GM19455 (cell line): Measurements from ENCODE around the gene MEAF6.
"Not testable (repeated sequence)": the region's sequence is repeated elsewhere in the genome, so short reads cannot be mapped to it uniquely, and the experiment has no call there.

ENCODE experiments used
- ATAC-seq: cut with Tn5 transposase; IDR thresholded peaks from one replicate; pipeline ENCODE4 v1.9.1; 2021; ENCODE audit not compliant: unreplicated experiment

MEAF6 gene

DNA sequence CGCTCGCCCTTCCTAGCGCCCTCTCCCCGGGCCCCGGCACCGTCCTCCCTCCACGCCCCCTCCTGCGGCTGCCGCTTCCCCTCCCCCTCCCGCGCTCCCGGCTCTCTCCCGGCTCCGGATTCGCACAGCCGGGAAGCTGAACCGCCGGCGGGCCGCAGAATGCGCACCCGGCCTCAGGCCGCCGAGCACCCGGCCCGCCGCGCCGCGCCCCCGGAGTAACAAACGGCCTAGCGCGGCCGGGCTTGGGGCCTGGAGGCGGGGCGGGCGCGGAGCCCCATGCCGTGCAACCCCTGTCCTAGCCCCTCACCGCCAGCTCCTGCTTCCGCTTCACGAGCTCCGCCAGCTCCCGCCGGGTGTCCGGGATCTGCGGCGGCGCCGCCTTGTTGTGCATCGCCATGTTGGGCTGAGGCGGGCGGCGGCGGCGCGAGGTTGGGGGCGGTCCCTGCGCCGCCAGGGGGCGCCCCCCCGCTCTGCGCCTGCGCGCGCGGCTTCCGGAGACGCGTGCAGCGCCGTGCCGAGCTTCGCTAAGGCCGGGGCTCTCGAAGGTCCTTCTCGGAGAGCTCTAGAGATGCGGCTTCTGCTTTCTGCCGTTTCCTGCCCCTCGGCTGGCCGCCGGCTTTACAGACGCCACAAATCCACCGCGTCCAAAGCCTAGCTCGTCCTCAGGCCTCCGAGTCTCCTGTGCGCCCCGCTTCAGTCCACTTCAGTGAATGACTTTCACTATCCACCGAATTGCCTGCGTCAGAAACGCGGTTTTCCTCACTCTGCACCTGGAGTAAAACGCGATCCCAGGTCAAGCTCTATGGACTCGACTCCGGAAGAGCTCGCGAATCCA lies at the start of gene MEAF6:
Gene MEAF6, minus strand, starts transcription at position 417 of the 835 bp plus-strand sequence. Its CDS starts 20 bp downstream, at position 397.
- ATAC-seq, result peak; percentile 94

DNA sequence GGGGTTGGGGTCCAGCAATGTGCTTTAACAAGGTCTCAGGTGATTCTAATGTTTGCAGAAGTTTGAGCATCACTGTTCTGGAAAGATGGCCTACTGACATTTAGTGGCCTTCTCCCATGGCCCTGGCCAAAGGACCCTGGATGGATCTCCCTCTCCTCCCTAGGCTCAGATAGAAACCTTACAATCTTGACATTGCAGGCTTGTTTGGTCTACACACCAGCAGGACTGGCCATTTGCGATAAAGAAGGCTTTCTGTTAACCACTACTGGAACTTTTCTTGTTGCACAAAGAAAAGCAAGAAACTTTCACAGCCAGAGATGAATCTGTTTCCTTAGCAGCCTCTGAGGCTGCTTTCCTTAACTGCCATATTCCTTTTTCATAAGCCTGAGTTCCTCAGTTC lies 48.4 kb upstream of the MEAF6 start:
- no peak for ATAC-seq

DNA sequence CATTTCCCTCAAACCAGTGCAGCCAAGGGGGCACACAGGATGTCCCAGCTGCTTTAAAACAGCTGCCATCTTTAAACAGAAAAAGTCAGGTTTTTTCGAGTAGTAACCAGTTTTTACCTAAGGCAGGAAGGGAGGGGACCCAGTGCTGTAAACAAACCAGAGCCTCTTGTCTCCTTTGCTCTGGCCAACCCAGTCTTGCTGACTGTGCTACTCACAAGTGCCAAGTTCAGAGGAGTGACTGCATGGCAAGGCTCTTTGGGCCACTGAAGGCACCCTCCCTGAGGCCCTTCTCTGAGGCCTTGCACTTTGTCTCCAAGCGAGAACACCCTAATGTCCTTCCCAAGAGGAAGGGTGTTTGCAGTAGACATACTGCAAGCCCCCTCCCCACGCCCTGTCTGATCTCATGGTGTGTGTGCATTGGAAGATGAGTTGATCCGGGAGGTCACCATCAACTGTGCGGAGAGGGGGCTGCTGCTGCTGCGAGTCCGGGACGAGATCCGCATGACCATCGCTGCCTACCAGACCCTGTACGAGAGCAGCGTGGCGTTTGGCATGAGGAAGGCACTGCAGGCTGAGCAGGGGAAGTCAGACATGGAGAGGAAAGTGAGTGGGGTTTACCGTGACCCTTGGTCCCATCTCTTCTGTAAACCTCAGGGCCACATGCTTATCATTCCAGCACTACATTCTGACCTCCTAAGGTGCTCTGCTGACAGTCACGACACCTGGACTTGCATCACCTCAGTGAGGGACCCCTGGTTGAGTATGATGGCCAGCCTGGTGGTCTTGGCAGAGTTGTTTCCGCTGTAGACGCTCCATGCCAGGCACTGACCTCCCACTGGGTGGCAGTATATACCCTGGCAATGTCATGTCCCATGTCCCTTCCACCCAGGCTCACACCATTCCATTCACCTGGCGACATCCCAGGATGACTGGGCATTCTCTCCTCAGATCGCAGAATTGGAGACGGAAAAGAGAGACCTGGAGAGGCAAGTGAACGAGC lies 46.9 kb upstream of the MEAF6 start:
- ATAC-seq, result no peak

DNA sequence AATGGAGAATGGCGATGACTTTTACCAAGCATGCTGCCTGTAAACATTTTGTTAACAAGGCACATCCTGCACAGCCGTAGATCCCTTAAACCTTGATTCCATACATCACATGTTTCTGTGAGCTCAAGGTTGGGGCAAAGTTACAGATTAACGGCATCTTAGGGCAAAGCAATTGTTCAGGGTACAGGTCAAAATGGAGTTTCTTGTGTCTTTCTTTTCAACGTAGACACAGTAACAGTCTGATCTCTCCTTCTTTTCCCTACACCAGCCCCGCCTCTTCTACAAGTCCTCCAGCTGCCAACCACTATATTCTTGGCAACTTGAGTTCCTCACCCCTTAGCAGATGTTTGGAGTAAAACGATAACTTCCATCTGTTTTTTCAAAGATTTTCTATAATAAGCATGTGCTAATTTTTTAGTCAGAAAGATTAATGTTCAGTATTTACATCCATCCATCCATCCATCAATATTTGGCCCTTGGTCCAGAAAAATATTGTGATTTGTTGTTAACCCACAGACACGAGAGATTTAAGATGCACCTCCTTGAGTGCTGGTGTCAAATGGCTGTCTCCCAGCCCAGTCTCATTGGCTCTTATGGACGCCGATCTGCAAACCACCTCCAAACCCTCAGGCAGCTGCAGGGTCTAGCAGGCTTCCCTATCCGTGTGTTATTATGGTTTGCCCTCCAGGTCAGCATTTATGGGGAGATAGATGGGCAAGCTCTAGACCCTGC lies 46.0 kb upstream of the MEAF6 start:
- ATAC-seq, result no peak

DNA sequence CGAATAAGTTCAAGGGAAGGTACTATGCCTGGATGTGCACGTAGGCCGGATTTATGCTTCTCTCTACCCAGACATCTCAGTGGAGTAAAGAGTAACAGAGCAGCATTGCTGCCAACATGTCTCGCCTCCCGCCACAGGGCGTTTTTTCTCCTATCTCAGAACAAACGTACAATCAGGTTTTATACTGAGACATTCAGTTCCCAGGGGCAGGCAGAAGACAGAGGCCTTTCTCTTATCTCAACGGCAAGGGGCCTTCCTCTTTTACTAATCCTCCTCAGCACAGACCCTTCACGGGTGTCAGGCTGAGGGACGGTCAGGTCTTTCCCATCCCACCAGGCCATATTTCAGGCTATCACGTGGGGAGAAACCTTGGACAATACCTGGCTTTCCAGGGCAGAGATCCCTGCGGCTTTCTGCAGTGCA lies 45.4 kb upstream of the MEAF6 start:
- not testable (repeated sequence) for ATAC-seq

DNA sequence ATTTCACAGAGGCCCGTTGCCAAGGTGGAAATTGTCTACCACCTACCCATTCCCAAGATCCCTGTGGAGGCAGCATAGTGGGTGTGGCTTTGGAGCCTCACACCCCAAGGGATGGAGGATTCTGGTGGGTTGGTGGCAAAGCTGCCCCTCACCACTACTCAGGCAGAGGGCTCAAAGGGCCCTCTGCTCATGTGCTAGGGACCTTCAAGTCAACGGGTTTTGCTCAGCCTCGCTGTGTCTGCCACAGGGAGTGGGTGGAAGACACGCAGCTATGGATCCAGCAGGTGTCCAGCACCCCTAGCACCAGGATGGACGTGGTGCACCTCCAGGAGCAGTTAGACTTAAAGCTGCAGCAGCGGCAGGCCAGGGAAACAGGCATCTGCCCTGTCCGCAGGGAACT lies 44.5 kb upstream of the MEAF6 start:
- no peak for ATAC-seq

DNA sequence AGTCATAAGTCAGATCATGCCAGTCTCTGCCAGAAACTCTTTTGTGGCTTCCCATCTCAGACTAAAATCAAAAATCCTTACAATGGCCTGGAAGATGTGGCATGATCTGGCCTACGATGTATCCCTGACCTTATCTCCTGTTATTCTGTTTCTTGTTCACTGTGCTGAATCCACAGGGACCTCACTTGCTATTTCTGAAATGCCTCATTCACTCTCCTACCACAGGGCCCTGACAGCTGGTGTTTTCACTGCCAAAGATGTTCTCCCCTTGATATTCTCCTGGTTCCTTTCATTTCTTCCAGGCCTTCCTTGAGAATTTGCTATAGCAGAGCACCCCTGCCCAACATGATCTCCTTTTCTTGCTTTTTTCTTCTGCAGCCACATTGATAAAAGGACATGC lies 43.8 kb upstream of the MEAF6 start:
- ATAC-seq, result no peak

DNA sequence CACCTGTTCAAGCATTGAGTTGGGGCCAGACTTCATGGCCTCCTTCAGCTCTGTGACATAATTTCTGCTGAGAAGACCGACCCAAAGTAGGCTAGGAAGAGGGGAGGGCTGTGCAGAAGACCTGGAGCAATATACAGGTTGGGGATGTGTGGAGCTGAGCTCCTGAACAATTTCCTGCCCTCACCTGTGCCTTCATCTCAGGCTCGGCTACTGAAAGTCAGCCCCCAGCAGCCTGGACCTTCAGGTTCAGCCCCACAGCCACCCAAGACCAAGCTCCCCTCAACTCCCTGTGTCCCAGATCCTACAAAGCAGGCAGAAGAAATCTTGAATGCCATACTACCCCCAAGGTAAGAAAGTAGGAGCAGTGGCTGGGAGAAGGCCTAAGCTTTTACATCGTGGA lies 42.8 kb upstream of the MEAF6 start:
- ATAC-seq, result no peak

DNA sequence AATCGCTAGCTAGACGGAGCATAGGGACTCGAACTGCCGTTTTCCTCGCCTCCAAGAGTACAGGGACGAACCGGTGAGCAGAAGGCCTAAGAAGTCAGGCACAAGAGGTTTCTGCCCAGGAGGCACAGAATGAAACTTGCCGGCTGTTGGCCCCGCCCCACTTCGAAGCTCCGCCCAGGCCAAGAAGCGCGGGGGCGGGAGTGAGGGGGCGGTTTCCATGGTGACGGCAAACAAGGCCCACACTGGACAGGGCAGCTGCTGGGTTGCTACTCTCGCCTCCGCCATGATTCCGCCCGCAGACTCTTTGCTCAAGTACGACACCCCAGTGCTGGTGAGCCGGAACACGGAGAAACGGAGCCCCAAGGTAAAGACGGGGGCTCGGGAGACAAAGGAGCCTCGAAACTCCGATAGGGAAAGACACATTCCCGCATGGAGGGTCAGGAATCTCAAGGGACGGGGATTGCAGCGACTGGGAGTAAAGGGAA lies 42.2 kb upstream of the MEAF6 start, which contains the start of gene DNALI1:
Gene DNALI1, plus strand, starts transcription at position 229 of the 485 bp plus-strand sequence. Its CDS starts 55 bp downstream, at position 284.
- no peak for ATAC-seq

DNA sequence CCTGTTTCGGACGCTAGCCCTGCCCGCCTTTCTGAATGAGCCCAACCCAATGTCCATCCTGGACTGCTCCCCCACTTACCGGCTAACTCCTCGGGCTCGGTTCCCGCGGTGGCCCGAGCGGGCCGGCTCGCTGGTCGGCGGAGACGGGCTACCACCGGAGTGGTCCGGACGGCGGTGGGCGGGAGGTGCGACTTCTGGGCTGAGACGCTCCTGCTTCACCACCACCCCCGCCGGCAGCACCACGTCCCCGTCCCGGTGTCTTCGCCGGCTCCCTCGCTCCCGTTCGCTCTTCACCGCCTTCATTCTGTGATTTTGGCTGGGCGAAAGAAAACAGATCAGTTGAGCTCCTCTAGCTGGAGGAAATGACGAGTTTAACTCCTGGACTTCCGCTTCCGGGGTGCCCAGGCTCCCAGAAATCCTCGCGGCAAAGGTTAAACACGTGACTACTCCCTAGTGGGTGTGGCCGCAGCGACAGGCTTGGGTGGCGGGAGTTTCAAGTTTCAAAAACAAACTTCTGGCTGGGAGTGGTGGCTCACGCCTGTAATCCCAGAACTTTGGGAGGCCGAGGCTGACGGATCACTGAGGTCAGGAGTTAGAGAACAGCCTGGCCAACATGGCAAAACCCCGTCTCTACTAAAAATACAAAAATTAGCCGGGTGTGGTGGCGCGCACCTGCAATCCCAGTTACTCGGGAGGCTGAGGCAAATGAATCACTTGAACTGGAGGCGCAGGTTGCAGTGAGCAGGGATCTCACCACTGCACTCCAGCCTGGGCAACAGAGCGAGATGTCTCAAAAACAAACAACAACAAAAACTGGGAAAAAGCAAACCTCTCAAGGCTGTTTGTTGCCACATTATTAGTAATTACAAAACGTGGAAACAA lies 39.6 kb upstream of the MEAF6 start, which contains the start of gene SNIP1:
Gene SNIP1, minus strand, starts transcription at position 367 of the 882 bp plus-strand sequence. Its CDS starts 64 bp downstream, at position 303.
- peak; percentile 81 for ATAC-seq

DNA sequence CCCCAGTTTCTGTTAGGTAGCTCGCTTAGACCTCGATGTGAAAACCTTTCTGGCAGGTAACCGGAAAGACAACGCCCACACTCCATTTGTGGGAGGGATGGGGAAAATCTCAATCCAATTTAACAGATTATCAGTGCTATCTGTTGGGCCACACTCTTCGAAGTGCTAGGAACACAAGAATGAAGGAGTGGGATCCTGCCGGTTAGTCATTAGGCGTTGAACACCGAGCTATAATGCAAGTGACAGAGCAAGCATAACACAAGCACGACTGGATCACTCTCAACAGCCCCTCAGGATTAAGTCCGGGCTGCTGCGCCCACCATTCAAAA lies 39.0 kb upstream of the MEAF6 start:
- peak; percentile 25 for ATAC-seq

DNA sequence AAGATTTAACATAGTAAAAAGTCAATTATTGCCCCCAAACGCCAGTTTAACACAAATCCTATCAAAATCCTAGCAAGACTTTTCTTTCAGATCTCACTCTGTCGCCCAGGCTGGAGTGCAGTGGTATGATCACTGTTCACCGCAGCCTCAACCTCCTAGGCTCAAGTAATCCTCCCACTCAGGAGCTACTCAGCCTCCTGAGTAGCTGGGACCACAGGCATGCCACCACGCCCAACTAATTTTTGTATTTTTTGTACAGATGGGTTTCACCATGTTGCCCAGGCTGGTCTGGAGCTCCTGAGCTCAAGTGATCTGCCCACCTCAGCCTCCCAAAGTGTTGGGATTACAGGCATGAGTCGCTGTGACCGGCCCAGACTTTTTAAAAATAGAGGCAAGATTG lies 34.8 kb upstream of the MEAF6 start:
- no peak for ATAC-seq

DNA sequence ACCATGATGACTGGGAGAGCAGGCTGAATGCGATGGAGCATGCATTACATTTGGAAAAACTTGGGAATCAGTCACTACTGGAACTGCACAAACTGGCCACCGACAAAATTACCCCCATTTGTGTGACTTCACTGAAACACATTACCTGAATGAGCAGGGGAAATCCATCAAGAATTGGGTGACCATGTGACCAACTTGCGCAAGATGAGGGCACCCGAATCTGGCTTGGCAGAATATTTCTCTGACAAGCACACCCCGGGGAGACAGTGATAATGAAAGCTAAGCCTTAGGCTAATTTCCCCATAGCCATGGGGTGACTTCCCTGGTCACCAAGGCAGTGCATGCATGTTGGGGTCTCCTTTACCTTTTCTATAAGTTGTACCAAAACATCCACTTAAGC lies 30.5 kb upstream of the MEAF6 start:
- no peak for ATAC-seq

DNA sequence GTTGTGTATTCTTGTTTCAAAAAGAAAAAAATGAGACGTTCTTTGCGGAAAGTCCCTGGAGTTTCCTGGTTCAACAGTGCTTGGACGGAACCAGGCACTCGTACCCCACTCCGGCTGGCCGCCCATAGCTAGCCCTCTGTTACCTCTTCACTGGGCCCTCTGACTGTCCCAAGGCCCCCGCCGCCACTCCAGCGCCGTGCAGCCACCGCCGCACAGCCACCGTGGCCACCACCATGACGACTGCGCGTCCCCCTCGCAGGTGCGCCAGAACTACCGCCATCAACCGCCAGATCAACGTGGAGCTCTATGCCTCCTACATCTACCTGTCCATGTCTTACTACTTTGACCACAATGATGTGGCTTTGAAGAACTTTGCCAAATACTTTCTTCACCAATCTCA lies 30.0 kb upstream of the MEAF6 start:
- ATAC-seq, result no peak

DNA sequence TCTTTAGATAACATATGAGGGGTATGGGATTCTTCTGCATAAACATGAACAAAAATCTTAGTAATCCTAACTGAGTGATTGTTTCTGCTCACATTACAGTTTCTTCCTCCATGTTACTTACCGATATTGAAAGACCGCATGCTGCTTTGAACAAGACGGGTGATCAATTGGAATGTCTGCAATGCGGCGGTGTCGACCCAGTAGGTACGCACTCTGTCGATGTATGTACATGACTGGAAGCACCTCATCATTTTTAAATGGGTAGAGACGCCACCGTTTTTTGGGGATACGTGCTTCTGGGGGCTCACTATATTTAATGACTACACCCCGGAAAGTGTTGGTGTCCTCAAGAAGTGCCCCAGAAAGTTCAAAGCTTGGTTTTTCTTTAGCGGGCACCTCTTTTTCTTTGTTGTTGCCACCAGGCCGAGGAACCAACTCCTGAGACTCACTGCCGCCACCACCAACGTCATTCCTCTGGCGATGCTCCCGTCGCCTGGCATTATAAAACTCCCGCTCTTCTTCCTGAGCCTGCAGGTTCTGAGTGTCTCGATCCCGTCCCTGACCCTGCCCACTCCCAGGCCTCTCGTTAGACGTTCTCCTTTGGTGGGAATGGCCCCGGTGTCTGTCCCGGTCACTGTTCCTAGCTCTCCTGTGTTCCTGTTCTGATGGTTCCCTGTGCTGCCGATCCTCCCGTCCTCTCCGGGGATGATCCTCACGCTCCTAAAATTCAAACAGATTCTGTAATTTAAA lies 25.6 kb upstream of the MEAF6 start:
- ATAC-seq, result no peak

DNA sequence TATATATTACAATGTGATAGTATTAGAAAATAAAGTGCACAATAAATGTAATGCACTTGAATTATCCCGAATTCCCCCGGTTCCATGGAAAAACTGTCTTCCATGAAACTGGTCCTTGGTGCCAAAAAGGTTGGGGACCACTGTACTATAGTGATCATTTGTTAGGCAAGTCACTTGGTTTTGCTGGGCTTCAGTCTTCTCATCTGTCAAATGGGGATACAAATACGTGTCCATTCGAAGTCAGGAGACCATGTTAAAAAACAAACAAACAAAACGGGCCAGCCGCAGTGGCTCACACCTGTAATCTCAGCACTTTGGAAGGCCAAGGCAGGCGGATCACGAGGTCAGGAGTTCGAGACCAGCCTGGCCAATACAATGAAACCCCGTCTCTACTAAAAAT lies 24.6 kb upstream of the MEAF6 start:
- ATAC-seq, result not testable (repeated sequence)

DNA sequence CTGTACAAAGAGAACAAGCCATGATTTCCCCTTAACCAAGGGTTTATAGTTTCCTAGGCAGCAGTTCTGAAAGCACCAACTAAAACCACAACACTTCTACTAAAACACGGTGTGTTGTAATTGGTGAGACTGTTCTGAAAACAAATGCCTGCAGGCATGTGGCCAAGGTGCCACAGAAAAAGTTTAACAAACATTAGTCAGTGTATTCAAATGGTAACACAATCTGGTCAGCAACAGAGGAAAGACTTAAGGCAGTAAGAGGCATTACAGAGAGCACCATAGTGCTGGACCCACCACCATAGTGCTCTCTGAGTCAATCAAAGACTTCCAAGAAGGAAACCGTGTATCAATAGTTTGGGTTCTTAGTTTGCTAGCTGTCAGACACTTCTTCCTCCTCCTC lies 22.8 kb upstream of the MEAF6 start:
- ATAC-seq, result no peak

DNA sequence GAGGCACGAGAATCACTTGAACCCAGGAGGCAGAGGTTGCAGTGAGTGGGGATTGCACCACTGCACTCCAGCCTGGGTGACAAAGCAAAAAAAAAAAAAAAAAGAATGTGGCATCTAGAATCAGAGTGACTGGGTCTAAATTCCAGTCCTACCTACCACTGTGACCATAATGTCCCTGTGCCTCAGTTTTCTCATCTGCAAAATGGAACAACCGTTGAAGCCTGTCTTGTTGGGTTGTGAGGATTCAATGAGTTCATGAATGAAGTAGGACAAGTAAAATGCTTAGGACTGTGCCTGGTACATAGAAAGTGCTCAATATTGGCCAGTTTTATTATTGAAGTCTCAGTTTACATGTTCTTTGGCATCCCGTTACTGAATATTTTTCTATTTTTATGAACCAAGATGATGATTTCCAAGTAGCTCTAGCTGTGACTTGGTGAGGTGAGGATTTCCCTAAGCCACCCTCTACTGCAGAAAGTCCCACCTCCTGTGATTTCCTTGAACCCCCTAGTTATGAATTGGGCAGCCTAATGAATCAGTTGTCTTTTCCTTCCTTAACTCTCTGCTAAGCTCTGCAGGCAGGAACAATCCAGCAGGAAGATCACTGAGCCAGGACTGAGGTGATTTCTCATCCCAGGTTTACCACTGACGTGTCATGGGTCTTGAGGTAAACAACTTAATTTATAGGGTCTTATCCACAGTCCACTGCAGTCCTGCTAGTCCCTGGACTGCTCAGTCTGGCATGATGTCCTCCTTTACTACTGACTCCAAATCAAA lies 18.9 kb upstream of the MEAF6 start:
- ATAC-seq, result no peak
